ENCODE measurements around the gene IQSEC2. TPM values are rescaled to one million over a fixed set of nuclear protein-coding genes. Genes with fewer than 3 reads are reported as not detected.

Gene IQSEC2
- total RNA-seq, 2 donors from 2014 or later, result 19.8 to 38.7 TPM

- no peak overlapping the region for H3K4me3 ChIP-seq
- no peaks in the 10 kb centered on the region for H3K4me1 ChIP-seq (replicated peaks)
- no peaks in the 10 kb centered on the region for H3K36me3 ChIP-seq
- no peaks in the 10 kb centered on the region for H3K27me3 ChIP-seq (replicated peaks; ENCODE audit: insufficient read depth)
- H3K27ac ChIP-seq, result no peak overlapping the region
- TF ChIP-seq POLR2A (IDR thresholded peaks at IDR 0.05), result no peak
- TF ChIP-seq POLR2AphosphoS5 (IDR thresholded peaks at IDR 0.05), result no peak
- TF ChIP-seq CTCF (IDR thresholded peaks at IDR 0.05), result no peak
- DNase-seq (ENCODE audit: low spot score), result no peak
- 24% methylated on average over 6 of the region's 6 CpGs for WGBS
- intact Hi-C loops (cut with DNase I), result loop anchor here (5.0 kb wide), 1 partner anchor 40 kb away; the partner anchor contains the start of gene IQSEC2
- H3K9me3 ChIP-seq, result no peaks in the 10 kb centered on the region
Measured at GRCh38 chrX:53321943-53322497, 40.6 kb upstream of the IQSEC2 start.

GRCh38 chrX:53321230-53321942 is 40.0 kb upstream of the IQSEC2 start:
- Histone ChIP-seq H3K36me3 (no peaks in the 10 kb centered on the region), H3K4me1 (replicated peaks) (no peaks in the 10 kb centered on the region), H3K9me3 (no peaks in the 10 kb centered on the region), H3K4me3 (peak overlapping the region; percentile 41 to 48), H3K27ac (peak overlapping the region; percentile 33 to 38), H3K27me3 (replicated peaks; ENCODE audit: insufficient read depth) (no peaks in the 10 kb centered on the region)
- 3% methylated on average over 9 of the region's 56 CpGs for WGBS
- DNase-seq (ENCODE audit: low spot score), result no peak
- peak; percentile 44 for TF ChIP-seq POLR2A (IDR thresholded peaks at IDR 0.05)
- no peak for TF ChIP-seq POLR2AphosphoS5 (IDR thresholded peaks at IDR 0.05)
- no peak for TF ChIP-seq CTCF (IDR thresholded peaks at IDR 0.05)
- intact Hi-C loops (cut with DNase I), result loop anchor here (5.0 kb wide), 1 partner anchor 39 kb away; the partner anchor contains the start of gene IQSEC2

GRCh38 chrX:53320543-53321229 is 39.3 kb upstream of the IQSEC2 start:
- H3K4me1 ChIP-seq (replicated peaks), result no peaks in the 10 kb centered on the region
- no peak for DNase-seq (ENCODE audit: low spot score)
- H3K4me3 ChIP-seq, result peak overlapping the region; percentile 41 to 48
- peak overlapping the region; percentile 33 to 38 for H3K27ac ChIP-seq
- H3K9me3 ChIP-seq, result no peaks in the 10 kb centered on the region
- no peaks in the 10 kb centered on the region for H3K27me3 ChIP-seq (replicated peaks; ENCODE audit: insufficient read depth)
- intact Hi-C loops (cut with DNase I), result loop anchor here (5.0 kb wide), 1 partner anchor 38 kb away; the partner anchor contains the start of gene IQSEC2
- H3K36me3 ChIP-seq, result no peaks in the 10 kb centered on the region
- TF ChIP-seq CTCF (IDR thresholded peaks at IDR 0.05) (no peak), POLR2AphosphoS5 (IDR thresholded peaks at IDR 0.05) (no peak)
- no CpG with 5 or more reads among the region's 75 CpGs for WGBS

- WGBS, result 3% methylated on average over 19 of the region's 32 CpGs
- Histone ChIP-seq H3K9me3 (no peaks in the 10 kb centered on the region), H3K36me3 (no peaks in the 10 kb centered on the region), H3K27ac (peak overlapping the region in 1 of 2 donors; percentile 38), H3K27me3 (replicated peaks; ENCODE audit: insufficient read depth) (no peaks in the 10 kb centered on the region), H3K4me1 (replicated peaks) (no peaks in the 10 kb centered on the region), H3K4me3 (peak overlapping the region; percentile 41 to 48)
- TF ChIP-seq POLR2AphosphoS5 (IDR thresholded peaks at IDR 0.05), result no peak
- intact Hi-C loops (cut with DNase I), result loop anchor here (5.0 kb wide), 1 partner anchor 38 kb away; the partner anchor contains the start of gene IQSEC2
- DNase-seq (ENCODE audit: low spot score), result no peak
Measured at GRCh38 chrX:53319614-53320542, 38.5 kb upstream of the IQSEC2 start.
